HG03460 (cell line): ENCODE results near the gene KLHL3.
"Not testable (repeated sequence)": the region's sequence is repeated elsewhere in the genome, so short reads cannot be mapped to it uniquely, and the experiment has no call there.

Experiments
- ATAC-seq: cut with Tn5 transposase; IDR thresholded peaks from one replicate; pipeline ENCODE4 v1.9.1; 2021; ENCODE audit not compliant: unreplicated experiment

KLHL3 gene

GRCh38 chr5:137735555-137736284 lies at the start of gene KLHL3:
KLHL3 (minus strand) TSS chr5:137736089; CDS start chr5:137735646, 443 bp downstream.
- ATAC-seq, result peak; percentile 45

- ATAC-seq, result no peak
Measured at GRCh38 chr5:137782984-137783536, 47.2 kb upstream of the KLHL3 start.

GRCh38 chr5:137782055-137782454 lies 46.2 kb upstream of the KLHL3 start:
- no peak for ATAC-seq

GRCh38 chr5:137778772-137779564 lies 43.1 kb upstream of the KLHL3 start:
- no peak for ATAC-seq

GRCh38 chr5:137767937-137768336 lies 32.0 kb upstream of the KLHL3 start:
- not testable (repeated sequence) for ATAC-seq

- no peak for ATAC-seq
Measured at GRCh38 chr5:137761566-137761965, 25.7 kb upstream of the KLHL3 start.

- no peak for ATAC-seq
Measured at GRCh38 chr5:137760719-137761516, 25.0 kb upstream of the KLHL3 start.

- ATAC-seq, result no peak
Measured at GRCh38 chr5:137760294-137760693, 24.4 kb upstream of the KLHL3 start.

GRCh38 chr5:137758715-137759306 lies 22.9 kb upstream of the KLHL3 start:
- no peak for ATAC-seq

GRCh38 chr5:137758121-137758520 lies 22.2 kb upstream of the KLHL3 start:
- ATAC-seq, result no peak

- ATAC-seq, result no peak
Measured at GRCh38 chr5:137757634-137758033, 21.7 kb upstream of the KLHL3 start.

- peak; percentile 10 for ATAC-seq
Measured at GRCh38 chr5:137754961-137755762, 19.3 kb upstream of the KLHL3 start.

GRCh38 chr5:137754188-137754960 lies 18.5 kb upstream of the KLHL3 start, which contains the start of gene HNRNPA0:
HNRNPA0 (minus strand) TSS chr5:137754363; CDS start chr5:137754066, 297 bp downstream.
- peak; percentile 78 for ATAC-seq

GRCh38 chr5:137753691-137754187 lies 17.9 kb upstream of the KLHL3 start:
- ATAC-seq, result peak; percentile 9

- ATAC-seq, result no peak
Measured at GRCh38 chr5:137752905-137753690, 17.2 kb upstream of the KLHL3 start.

GRCh38 chr5:137751869-137752491 lies 16.1 kb upstream of the KLHL3 start:
- ATAC-seq, result no peak

- ATAC-seq, result no peak
Measured at GRCh38 chr5:137750436-137750835, 14.5 kb upstream of the KLHL3 start.

- ATAC-seq, result no peak
Measured at GRCh38 chr5:137747848-137748247, 12.0 kb upstream of the KLHL3 start.
